Panc1 (cell line): ENCODE measurements around the gene CDK4. TPM values are rescaled to one million over a fixed set of nuclear protein-coding genes. Genes with fewer than 3 reads are reported as not detected.

Source experiments
- ATAC-seq: fragments of 200-7000 bp; cut with Tn5 transposase; 2 replicates; pipeline ENCODE4 v1.9.1; 2020; ENCODE audit warnings: mild to moderate bottlenecking, moderate library complexity
- BruUV-seq: library from RNA; stranded (reverse); fragments of 400-500 nt; replicated peaks from 2 replicates; lab custom pipeline; 2021; lab: Mats Ljungman, UMichigan
- CTCF ChIA-PET: fragments of 300-600 bp; sonication (Branson Sonifier 250); formaldehyde crosslinking; loops from one replicate; lab custom pipeline; 2022; ENCODE audit warnings: antibody characterized with exemption; lab: Charles Lee
- POLR2A ChIA-PET: fragments of 300-600 bp; sonication (Branson Sonifier 250); formaldehyde crosslinking; loops from one replicate; lab custom pipeline; 2022; ENCODE audit warnings: antibody characterized with exemption; lab: Charles Lee
- DNase-seq: peaks from one replicate; pipeline ENCODE4 v3.0.0-alpha.2; 2010; ENCODE audit warnings: low read depth, low spot score
- H3K27ac ChIP-seq: 2 replicates; pipeline ENCODE4 v1.5.1; 2011; ENCODE audit warnings: mild to moderate bottlenecking, low read length, inconsistent platforms
- H3K27me3 ChIP-seq: fragments of 200-500 bp; sonication (Bioruptor generic); 2 replicates; pipeline ENCODE4 v1.6.0; 2014; ENCODE audit warnings: low read length, inconsistent platforms; ENCODE audit not compliant: control insufficient read depth, insufficient read depth
- H3K36me3 ChIP-seq: fragments of 200-500 bp; sonication (Bioruptor generic); 2 replicates; pipeline ENCODE4 v1.5.1; 2014; ENCODE audit warnings: inconsistent platforms, mild to moderate bottlenecking, low read length, moderate library complexity; ENCODE audit not compliant: control insufficient read depth, insufficient read depth
- H3K4me1 ChIP-seq: 2 replicates; pipeline ENCODE4 v1.5.1; 2011; ENCODE audit warnings: inconsistent platforms, mild to moderate bottlenecking, low read length, moderate library complexity; ENCODE audit not compliant: control insufficient read depth, insufficient read depth
- H3K4me3 ChIP-seq, 2 experiments: 2 replicates each; pipeline ENCODE4 v1.5.1; 2011 to 2012; ENCODE audit warnings: low read depth in 2 of 2, low read length in 2 of 2, mild to moderate bottlenecking in 2 of 2, inconsistent platforms in 1 of 2, moderate library complexity in 1 of 2
- H3K9me3 ChIP-seq: fragments of 200-500 bp; sonication (Bioruptor generic); 2 replicates; pipeline ENCODE4 v1.5.1; 2014; ENCODE audit warnings: low read depth, mild to moderate bottlenecking, inconsistent platforms, low read length, moderate library complexity; ENCODE audit not compliant: control insufficient read depth, insufficient read depth
- POLR2AphosphoS5 ChIP-seq: IDR thresholded peaks from 2 replicates; pipeline ENCODE4 v1.6.1; 2012; ENCODE audit warnings: mild to moderate bottlenecking, low read depth, low read length, moderate library complexity
- REST ChIP-seq, 2 experiments: IDR thresholded peaks; 2 replicates each; pipeline ENCODE4 v1.6.1; 2011 to 2012; ENCODE audit warnings: low read depth in 2 of 2, control low read depth in 1 of 2, low read length in 1 of 2, mild to moderate bottlenecking in 1 of 2, moderate library complexity in 1 of 2; ENCODE audit not compliant: insufficient read depth in 1 of 2
- SIN3A ChIP-seq: IDR thresholded peaks from 2 replicates; pipeline ENCODE4 v1.6.1; 2012; ENCODE audit warnings: low read depth, mild to moderate bottlenecking, low read length, moderate library complexity, borderline replicate concordance; ENCODE audit not compliant: insufficient read depth
- TCF7L2 ChIP-seq: IDR thresholded peaks from 2 replicates; pipeline ENCODE4 v1.6.1; 2011; ENCODE audit warnings: mild to moderate bottlenecking, low read depth, low read length, inconsistent platforms
- in situ Hi-C: cut with HindIII; loops from 2 replicates; pipeline ENCODE4 v1.10.0; 2016; ENCODE audit warnings: low sequenced_read_pairs, low pct_unique_long_range_greater_than_20kb
- intact Hi-C: fragments of 100-400 bp; cut with micrococcal nuclease; formaldehyde crosslinking; loops from one replicate; pipeline ENCODE4 v1.10.0; 2022; ENCODE audit not compliant: unreplicated experiment
- total RNA-seq: library from RNA; stranded (reverse); gene quantifications from one replicate; pipeline ENCODE4 v1.2.1, GENCODE V29; 2021; ENCODE audit not compliant: unreplicated experiment
- TF ChIP-seq, protein P1 (sequence below): fragments of 450-650 bp; IDR thresholded peaks from 2 replicates; pipeline ENCODE4 v1.5.1; 2017; ENCODE audit warnings: mild to moderate bottlenecking

CDK4 gene
- total RNA-seq, 1 experiment from 2014 or later, result 201 TPM

DNA sequence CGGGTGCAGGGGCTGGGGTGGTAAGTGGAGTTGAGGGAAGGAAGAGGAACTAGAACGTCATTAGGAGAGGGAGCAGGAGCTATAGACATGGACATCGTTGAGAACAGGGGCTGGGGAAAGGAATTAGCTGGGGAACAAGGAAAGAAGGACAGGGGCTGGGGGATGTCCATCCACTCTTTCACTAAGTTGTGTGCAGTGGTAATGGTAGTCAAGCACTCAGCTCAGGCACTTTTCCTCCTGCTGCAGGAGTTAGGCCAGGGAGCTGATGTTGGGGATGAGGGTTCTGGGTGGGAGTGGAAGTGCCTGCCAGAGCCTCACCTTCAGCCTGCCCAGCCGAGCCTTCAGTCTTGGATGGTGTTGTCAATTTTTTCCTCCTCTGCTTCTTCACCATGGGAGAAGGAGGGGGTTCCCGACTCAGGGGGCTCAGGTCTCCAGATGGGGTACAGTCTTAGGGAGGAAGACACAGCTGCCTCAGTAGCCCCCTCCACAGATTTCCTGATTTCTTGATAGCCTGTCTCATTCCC lies 22.7 kb downstream of the CDK4 start:
- no peaks in the 10 kb centered on the region for H3K36me3 ChIP-seq
- no peak for DNase-seq
- no peaks in the 10 kb centered on the region for H3K27me3 ChIP-seq
- BruUV-seq, result no TSS peak
- POLR2A ChIA-PET, result no interaction called here
- intact Hi-C loops (no loop called here), in situ Hi-C loops (no loop called here)
- H3K4me3 ChIP-seq, result no peak overlapping the region
- CTCF ChIA-PET, result no interaction called here
- ATAC-seq, result no peak
- H3K27ac ChIP-seq, result no peak overlapping the region
- peaks cover 4% of the 10 kb centered on the region; the same call in 1 of the 2 replicates for H3K4me1 ChIP-seq
- no peak for TF ChIP-seq SIN3A
- no peak for TF ChIP-seq TCF7L2
- TF ChIP-seq, protein P1, sequence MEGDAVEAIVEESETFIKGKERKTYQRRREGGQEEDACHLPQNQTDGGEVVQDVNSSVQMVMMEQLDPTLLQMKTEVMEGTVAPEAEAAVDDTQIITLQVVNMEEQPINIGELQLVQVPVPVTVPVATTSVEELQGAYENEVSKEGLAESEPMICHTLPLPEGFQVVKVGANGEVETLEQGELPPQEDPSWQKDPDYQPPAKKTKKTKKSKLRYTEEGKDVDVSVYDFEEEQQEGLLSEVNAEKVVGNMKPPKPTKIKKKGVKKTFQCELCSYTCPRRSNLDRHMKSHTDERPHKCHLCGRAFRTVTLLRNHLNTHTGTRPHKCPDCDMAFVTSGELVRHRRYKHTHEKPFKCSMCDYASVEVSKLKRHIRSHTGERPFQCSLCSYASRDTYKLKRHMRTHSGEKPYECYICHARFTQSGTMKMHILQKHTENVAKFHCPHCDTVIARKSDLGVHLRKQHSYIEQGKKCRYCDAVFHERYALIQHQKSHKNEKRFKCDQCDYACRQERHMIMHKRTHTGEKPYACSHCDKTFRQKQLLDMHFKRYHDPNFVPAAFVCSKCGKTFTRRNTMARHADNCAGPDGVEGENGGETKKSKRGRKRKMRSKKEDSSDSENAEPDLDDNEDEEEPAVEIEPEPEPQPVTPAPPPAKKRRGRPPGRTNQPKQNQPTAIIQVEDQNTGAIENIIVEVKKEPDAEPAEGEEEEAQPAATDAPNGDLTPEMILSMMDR, result no peak
- TF ChIP-seq POLR2AphosphoS5, result no peak
- no peak for TF ChIP-seq REST (IDR thresholded peaks at IDR 0.05; ENCODE audit: insufficient read depth in 1 of 2, low read depth in 2 of 2, low read length in 1 of 2)
- no peaks in the 10 kb centered on the region for H3K9me3 ChIP-seq

DNA sequence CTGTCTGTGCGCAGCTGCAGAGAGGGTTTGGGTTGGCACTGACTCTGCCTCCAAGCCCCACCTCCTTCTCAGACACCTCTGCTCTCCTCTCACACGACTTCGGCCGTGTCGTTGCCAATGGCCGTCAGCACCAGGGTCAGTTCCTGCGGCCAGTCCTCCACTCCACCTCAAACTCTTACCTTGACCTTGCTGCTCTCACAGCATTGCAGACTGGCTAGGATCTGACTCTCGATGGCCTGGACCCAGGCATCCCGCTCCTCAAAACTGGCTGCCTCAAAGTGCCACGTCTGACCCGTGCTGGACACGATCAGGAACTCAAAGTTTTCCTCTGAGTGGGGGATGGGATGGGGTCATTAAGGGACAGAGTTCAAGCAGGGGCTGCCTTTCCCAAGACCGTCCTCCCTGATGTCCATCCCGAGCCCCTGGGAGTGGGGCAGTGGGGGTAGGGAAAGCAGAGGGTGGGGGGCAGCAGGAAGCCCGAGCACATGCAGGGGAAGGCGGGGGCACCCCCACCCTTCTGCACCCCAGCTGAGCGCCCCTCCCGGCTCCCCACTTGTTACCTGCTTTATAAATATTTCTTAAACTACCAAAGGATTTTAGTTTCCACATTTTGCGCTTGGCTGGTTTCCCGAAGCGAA lies 24.2 kb downstream of the CDK4 start:
- Histone ChIP-seq H3K27ac (no peak overlapping the region), H3K9me3 (no peaks in the 10 kb centered on the region), H3K4me3 (no peak overlapping the region), H3K4me1 (peaks cover 4% of the 10 kb centered on the region; the same call in 1 of the 2 replicates), H3K27me3 (no peaks in the 10 kb centered on the region), H3K36me3 (no peaks in the 10 kb centered on the region)
- ChIA-PET CTCF (no interaction called here), POLR2A (no interaction called here)
- no peak for TF ChIP-seq TCF7L2
- TF ChIP-seq, protein P1, result no peak
- TF ChIP-seq REST (IDR thresholded peaks at IDR 0.05; ENCODE audit: insufficient read depth in 1 of 2, low read depth in 2 of 2, low read length in 1 of 2), result peak; percentile 69 to 85
- TF ChIP-seq SIN3A, result no peak
- TF ChIP-seq POLR2AphosphoS5, result no peak
- TSS peak; percentile 76 for BruUV-seq
- intact Hi-C loops (no loop called here), in situ Hi-C loops (no loop called here)
- DNase-seq (no peak), ATAC-seq (no peak)
